ENCODE data around the gene CCDC171.
"Not testable (repeated sequence)": the region's sequence is repeated elsewhere in the genome, so short reads cannot be mapped to it uniquely, and the experiment has no call there.

Gene CCDC171

DNA sequence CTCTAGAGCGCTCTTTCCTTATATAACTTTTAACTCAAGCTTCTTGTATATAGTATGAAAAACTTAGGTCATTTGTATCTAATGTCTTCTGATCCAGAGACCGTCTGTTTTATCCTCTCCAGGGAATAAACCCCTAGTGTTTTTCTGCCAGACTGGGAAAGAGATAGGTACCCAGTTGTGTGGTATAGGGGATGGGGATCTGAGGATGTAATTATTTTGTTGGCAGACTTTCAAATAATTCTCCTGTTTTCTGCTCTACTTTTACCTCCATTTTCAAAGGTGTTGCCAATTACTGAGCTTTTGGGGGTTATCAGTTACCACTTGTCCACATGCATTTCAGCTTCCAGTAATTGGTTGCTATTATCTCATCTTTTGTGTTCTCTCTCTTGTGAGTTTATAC is 17.9 kb downstream of the CCDC171 start:
- no peak for DNase-seq (ENCODE audit: low read depth)

- DNase-seq (ENCODE audit: low read depth), result no peak
These were observed 19.4 kb downstream of the CCDC171 start for GRCh38 chr9:15572200-15572770.

DNA sequence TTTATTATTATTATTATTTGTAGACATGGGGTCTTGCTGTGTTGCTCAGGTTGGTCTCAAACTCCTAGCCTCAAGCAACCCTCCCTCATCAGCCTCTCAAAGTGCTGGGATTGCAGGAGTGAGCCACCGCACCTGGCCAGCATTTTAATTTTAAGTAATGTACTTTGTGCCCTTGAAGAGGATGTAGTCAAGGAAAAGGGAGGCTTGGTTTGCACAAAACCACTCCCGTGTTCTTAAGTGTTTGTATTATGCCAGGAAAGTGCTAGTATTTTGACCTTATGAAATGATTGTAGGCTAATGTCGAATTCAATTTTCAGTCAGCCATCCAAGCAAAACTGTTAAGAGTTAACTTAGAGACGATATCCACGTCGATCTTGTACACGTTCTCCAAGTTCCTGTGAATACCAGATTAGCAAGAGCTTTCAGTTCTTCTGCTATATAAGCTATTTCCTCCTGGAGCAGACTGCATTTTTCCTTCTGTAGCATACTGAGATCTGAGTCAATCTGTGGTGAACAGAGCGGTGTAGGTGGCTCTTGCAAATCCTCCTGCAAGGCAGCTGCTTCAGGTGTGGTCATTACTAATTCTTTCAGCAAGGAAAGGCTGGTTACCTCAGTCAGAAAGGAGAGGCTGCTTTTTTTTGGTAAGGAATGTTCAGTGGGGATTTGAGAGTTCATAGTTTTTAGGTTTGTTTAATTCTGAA is 23.7 kb downstream of the CCDC171 start:
- DNase-seq (ENCODE audit: low read depth), result peak; percentile 21

DNA sequence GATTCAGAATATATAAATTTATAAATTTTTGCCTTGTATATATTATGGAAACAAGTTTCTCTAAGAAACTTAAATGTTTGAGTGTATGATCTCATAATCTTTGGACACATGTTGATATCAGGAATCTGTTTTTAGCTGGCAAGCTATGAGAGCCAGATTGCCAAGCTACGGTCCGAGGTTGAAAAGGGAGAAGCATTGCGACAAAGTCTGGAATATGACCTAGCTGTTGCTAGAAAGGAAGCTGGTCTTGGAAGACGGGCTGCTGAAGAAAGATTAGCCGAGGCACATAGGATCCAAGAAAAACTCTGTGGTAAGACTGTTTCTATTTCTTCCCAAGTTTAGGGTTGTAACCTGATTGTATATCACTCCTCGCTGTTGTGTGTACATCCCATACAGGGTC is 25.9 kb downstream of the CCDC171 start:
- DNase-seq (ENCODE audit: low read depth), result no peak

GRCh38 chr9:15584379-15584778 is 31.5 kb downstream of the CCDC171 start:
- DNase-seq (ENCODE audit: low read depth), result no peak

DNA sequence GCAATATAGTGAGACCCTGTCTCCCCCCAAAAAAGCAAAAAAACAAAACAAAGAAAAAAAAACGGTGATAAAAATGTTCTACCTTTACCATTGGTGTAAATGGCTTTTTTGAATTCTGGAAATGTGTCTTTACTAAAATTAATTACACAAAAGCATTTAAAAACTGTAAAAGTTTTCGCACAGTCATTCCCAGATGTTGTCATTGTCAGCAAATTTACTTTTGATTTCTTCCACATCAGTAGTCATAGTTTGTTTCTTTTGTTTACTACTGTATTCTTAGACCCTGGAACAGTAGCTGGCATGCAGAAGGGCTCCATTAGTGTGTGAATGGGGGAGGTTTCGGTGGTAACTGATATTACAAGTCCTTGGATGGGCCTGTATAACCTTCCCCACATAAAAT is 39.5 kb downstream of the CCDC171 start:
- no peak for DNase-seq (ENCODE audit: low read depth)

- not testable (repeated sequence) for DNase-seq (ENCODE audit: low read depth)
These were observed 40.1 kb downstream of the CCDC171 start for GRCh38 chr9:15592940-15593339.

DNA sequence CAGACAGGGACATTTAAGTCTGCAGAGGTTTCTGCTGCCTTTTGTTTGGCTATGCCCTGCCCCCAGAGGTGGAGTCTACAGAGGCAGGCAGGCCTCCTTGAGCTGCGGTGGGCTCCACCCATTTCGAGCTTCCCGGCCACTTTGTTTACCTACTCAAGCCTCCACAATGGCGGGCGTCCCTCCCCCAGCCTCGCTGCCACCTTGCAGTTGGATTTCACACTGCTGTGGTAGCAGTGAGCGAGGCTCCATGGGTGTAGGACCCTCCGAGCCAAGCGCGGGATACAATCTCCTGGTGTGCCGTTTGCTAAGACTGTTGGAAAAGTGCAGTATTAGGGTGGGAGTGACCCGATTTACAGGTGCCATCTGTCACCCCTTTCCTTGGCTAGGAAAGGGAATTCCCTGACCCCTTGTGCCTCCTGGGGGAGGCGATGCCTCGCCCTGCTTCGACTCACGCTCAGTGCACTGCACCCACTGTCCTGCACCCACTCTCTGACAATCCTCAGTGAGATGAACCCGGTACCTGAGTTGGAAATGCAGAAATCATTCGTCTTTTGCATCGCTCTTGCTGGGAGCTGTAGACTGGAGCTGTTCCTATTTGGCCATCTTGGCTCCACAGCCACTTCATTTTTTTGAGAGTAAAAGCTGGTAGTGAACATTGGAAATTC is 48.0 kb downstream of the CCDC171 start:
- not testable (repeated sequence) for DNase-seq (ENCODE audit: low read depth)

GRCh38 chr9:15606643-15607472 is 54.0 kb downstream of the CCDC171 start:
- peak; percentile 35 for DNase-seq (ENCODE audit: low read depth)

- DNase-seq (ENCODE audit: low read depth), result no peak
These were observed 60.1 kb downstream of the CCDC171 start for GRCh38 chr9:15612962-15613361.

- DNase-seq (ENCODE audit: low read depth), result no peak
These were observed 64.9 kb downstream of the CCDC171 start for GRCh38 chr9:15617782-15618181.

- no peak for DNase-seq (ENCODE audit: low read depth)
These were observed 65.9 kb downstream of the CCDC171 start for GRCh38 chr9:15618540-15619331.

DNA sequence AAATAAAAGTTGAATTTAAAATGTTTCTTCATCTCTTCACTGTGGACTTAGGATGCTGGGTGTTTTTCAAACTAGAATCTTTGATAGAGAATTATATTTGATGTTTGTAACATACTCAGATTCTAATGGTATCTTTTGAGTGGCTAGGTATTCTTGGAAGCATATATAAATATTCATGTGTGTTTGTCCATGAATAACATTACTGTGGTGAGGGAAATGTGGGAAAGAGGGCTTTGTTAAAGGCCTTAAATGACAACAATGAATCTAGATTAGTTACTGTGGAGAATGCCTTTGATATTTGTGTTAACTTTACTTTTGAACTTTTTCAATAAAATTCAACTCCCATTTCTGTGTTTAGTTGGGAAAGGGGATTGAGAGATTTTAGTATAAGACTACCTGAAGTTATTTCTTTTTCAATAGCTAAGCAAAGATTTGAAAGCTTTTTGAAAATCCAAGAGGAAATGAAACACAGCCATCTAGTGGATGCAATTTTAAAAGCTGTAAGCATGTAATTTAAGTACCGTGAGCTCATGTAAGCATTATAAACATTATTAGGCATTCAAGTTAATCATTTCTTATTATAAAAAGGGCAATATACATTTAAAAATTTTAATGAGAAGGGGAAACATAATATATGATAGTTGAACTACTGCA is 69.6 kb downstream of the CCDC171 start:
- peak; percentile 23 for DNase-seq (ENCODE audit: low read depth)

- no peak for DNase-seq (ENCODE audit: low read depth)
These were observed 82.9 kb downstream of the CCDC171 start for GRCh38 chr9:15635752-15636151.

GRCh38 chr9:15640121-15640520 is 87.3 kb downstream of the CCDC171 start:
- DNase-seq (ENCODE audit: low read depth), result no peak

DNA sequence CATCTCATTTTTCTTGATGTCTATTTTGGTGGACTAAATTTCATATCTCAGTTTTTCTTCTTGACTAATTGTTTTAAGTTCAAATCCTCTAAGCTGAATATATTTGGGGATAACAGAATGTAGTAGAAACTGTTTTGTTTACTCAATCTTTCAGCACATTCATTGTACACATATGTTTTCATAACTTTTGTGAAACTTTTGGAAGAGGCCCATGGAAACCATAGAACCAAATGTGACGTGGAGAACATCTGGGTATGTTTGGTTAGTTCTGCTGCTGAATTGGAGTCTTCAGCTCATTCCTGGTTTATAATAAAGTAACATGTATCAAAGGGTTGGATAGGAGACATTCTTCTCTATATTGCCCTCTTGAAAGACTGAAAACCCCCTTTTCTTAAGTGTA is 88.4 kb downstream of the CCDC171 start:
- no peak for DNase-seq (ENCODE audit: low read depth)

GRCh38 chr9:15642369-15642962 is 89.6 kb downstream of the CCDC171 start:
- peak; percentile 52 for DNase-seq (ENCODE audit: low read depth)

- no peak for DNase-seq (ENCODE audit: low read depth)
These were observed 117.4 kb downstream of the CCDC171 start for GRCh38 chr9:15670246-15670645.

GRCh38 chr9:15670894-15671293 is 118.1 kb downstream of the CCDC171 start:
- no peak for DNase-seq (ENCODE audit: low read depth)

DNA sequence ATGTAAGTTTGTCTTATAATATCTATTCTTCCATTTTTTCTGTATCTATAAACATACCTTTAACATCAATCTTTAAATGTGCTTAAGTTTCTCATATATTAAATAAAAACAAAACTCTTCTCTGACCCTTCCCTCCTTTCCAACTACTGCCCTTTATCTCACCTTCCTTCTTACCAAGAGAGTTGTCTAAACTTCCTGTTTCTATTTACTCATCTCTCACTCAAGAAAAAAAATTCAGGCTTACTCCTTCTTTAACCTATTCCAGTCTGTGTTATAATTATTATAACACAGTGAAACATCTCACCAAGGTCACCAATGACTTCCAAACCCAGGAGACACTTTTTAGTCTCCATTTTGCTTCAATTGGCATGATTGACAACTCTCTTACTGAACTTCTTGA is 140.9 kb downstream of the CCDC171 start:
- no peak for DNase-seq (ENCODE audit: low read depth)

GRCh38 chr9:15696979-15697378 is 144.1 kb downstream of the CCDC171 start:
- DNase-seq (ENCODE audit: low read depth), result no peak
